Measurements from ENCODE around the gene MACROD2.

The MACROD2 gene

GRCh38 chr20:14657266-14658005 lies 662.1 kb downstream of the MACROD2 start:
- DNase-seq (ENCODE audit: low read depth), result no peak
- H3K4me3 ChIP-seq (ENCODE audit: control insufficient read depth, low read depth, low read length), result no peak overlapping the region
- TF ChIP-seq, protein P1, sequence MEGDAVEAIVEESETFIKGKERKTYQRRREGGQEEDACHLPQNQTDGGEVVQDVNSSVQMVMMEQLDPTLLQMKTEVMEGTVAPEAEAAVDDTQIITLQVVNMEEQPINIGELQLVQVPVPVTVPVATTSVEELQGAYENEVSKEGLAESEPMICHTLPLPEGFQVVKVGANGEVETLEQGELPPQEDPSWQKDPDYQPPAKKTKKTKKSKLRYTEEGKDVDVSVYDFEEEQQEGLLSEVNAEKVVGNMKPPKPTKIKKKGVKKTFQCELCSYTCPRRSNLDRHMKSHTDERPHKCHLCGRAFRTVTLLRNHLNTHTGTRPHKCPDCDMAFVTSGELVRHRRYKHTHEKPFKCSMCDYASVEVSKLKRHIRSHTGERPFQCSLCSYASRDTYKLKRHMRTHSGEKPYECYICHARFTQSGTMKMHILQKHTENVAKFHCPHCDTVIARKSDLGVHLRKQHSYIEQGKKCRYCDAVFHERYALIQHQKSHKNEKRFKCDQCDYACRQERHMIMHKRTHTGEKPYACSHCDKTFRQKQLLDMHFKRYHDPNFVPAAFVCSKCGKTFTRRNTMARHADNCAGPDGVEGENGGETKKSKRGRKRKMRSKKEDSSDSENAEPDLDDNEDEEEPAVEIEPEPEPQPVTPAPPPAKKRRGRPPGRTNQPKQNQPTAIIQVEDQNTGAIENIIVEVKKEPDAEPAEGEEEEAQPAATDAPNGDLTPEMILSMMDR (conservative IDR thresholded peaks at IDR 0.05; ENCODE audit: control insufficient read depth, insufficient read depth, low read depth, low read length), result no peak

DNA sequence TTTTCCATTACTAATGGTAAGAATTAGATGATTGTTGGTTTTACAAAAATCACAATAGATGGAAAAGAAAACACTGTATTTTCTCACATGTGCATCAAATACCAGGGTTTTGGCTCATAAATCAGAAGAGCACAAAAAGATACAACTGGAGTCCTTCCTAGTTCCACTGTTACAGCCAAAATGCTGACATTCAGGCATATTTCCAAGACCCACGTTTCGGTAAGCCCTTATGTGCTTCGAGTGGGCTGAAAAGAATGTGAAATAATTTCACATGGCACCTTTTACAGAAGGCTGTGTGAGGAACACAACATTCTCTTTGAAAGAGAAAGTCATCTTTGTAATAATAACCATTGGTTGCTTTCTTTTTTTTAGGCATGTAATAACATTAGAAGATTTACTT lies 668.8 kb downstream of the MACROD2 start:
- DNase-seq (ENCODE audit: low read depth), result no peak
- TF ChIP-seq, protein P1 (conservative IDR thresholded peaks at IDR 0.05; ENCODE audit: control insufficient read depth, insufficient read depth, low read depth, low read length), result no peak
- no peak overlapping the region for H3K4me3 ChIP-seq (ENCODE audit: control insufficient read depth, low read depth, low read length)

DNA sequence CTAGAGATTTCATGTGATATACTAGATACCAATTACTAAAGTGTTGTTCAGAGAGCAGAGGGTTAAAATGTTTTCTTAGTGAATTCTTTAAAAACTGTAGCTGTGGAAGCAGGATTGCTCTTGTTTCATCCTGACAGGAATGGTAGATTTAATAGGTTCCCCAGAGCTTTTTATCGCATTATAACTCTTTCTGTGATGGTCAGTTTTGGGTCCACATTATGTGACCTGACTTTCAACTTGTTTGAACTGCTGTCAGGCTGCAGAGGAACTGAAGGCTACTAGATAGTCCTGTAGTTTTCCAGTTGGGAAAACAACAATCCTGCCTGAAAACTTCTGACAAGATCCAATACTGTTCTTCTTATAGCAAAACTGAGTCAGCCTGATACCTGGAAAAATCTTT lies 671.4 kb downstream of the MACROD2 start:
- DNase-seq (ENCODE audit: low read depth), result no peak
- H3K4me3 ChIP-seq (ENCODE audit: control insufficient read depth, low read depth, low read length), result no peak overlapping the region
- TF ChIP-seq, protein P1 (conservative IDR thresholded peaks at IDR 0.05; ENCODE audit: control insufficient read depth, insufficient read depth, low read depth, low read length), result no peak

GRCh38 chr20:14667226-14667625 lies 671.9 kb downstream of the MACROD2 start:
- DNase-seq (ENCODE audit: low read depth), result no peak
- TF ChIP-seq, protein P1 (conservative IDR thresholded peaks at IDR 0.05; ENCODE audit: control insufficient read depth, insufficient read depth, low read depth, low read length), result no peak
- H3K4me3 ChIP-seq (ENCODE audit: control insufficient read depth, low read depth, low read length), result no peak overlapping the region

GRCh38 chr20:14672066-14672465 lies 676.8 kb downstream of the MACROD2 start:
- H3K4me3 ChIP-seq (ENCODE audit: control insufficient read depth, low read depth, low read length), result no peak overlapping the region
- TF ChIP-seq, protein P1 (conservative IDR thresholded peaks at IDR 0.05; ENCODE audit: control insufficient read depth, insufficient read depth, low read depth, low read length), result no peak
- peak; percentile 0 for DNase-seq (ENCODE audit: low read depth)

- TF ChIP-seq, protein P1 (conservative IDR thresholded peaks at IDR 0.05; ENCODE audit: control insufficient read depth, insufficient read depth, low read depth, low read length), result no peak
- DNase-seq (ENCODE audit: low read depth), result no peak
- no peak overlapping the region for H3K4me3 ChIP-seq (ENCODE audit: control insufficient read depth, low read depth, low read length)
Observed at GRCh38 chr20:14673164-14673563, 677.8 kb downstream of the MACROD2 start.
